Astrocyte (in vitro differentiated cells and primary cell): ENCODE measurements around the gene RBM20. TPM values are rescaled to one million over a fixed set of nuclear protein-coding genes. Genes with fewer than 3 reads are reported as not detected.

Source experiments
- DNase-seq: peaks from one replicate; pipeline ENCODE4 v3.0.0-alpha.2; 2010; ENCODE audit warnings: low read depth
- FAIRE-seq: peaks from 2 replicates; lab custom pipeline; 2011; peaks lifted over from hg19 to GRCh38; lab: Jason Lieb, UNC
- H2AFZ ChIP-seq: 2 replicates; pipeline ENCODE4 v1.6.0; 2012; ENCODE audit warnings: low read depth, low read length, inconsistent platforms
- H3K27ac ChIP-seq: 2 replicates; pipeline ENCODE4 v1.5.1; 2011; ENCODE audit warnings: low read depth, low read length, inconsistent platforms
- H3K27me3 ChIP-seq: 2 replicates; pipeline ENCODE4 v1.6.0; 2011; ENCODE audit warnings: low read length, inconsistent platforms; ENCODE audit not compliant: insufficient read depth
- H3K36me3 ChIP-seq: 2 replicates; pipeline ENCODE4 v1.5.1; 2011; ENCODE audit warnings: low read length, inconsistent platforms; ENCODE audit not compliant: insufficient read depth
- H3K4me1 ChIP-seq: 2 replicates; pipeline ENCODE4 v1.5.1; 2011; ENCODE audit warnings: low read length, inconsistent platforms; ENCODE audit not compliant: insufficient read depth
- H3K4me2 ChIP-seq: 2 replicates; pipeline ENCODE4 v1.6.0; 2012; ENCODE audit warnings: low read length, inconsistent platforms
- H3K4me3 ChIP-seq: 2 replicates; pipeline ENCODE4 v1.5.1; 2011; ENCODE audit warnings: low read depth, mild to moderate bottlenecking, low read length, inconsistent platforms; ENCODE audit not compliant: insufficient read depth
- H3K79me2 ChIP-seq: 2 replicates; pipeline ENCODE4 v1.6.0; 2012; ENCODE audit warnings: mild to moderate bottlenecking, low read length, inconsistent platforms; ENCODE audit not compliant: insufficient read depth
- H3K9ac ChIP-seq: 2 replicates; pipeline ENCODE4 v1.6.0; 2012; ENCODE audit warnings: mild to moderate bottlenecking, low read length, inconsistent platforms
- H3K9me3 ChIP-seq: 2 replicates; pipeline ENCODE4 v1.5.1; 2012; ENCODE audit warnings: low read depth, mild to moderate bottlenecking, low read length, inconsistent platforms; ENCODE audit not compliant: insufficient read depth
- H4K20me1 ChIP-seq: 2 replicates; pipeline ENCODE4 v1.6.0; 2012; ENCODE audit warnings: low read length, inconsistent platforms; ENCODE audit not compliant: insufficient read depth
- H3K27ac Mint-ChIP-seq: one replicate; pipeline ENCODE4 v1.8.0; 2021; ENCODE audit warnings: mild to moderate bottlenecking, mixed read lengths; ENCODE audit not compliant: unreplicated experiment
- H3K27me3 Mint-ChIP-seq: one replicate; pipeline ENCODE4 v1.8.0; 2021; ENCODE audit warnings: low read depth, mixed read lengths; ENCODE audit not compliant: unreplicated experiment
- H3K36me3 Mint-ChIP-seq: one replicate; pipeline ENCODE4 v1.8.0; 2021; ENCODE audit warnings: low read depth, mixed read lengths; ENCODE audit not compliant: unreplicated experiment
- H3K4me1 Mint-ChIP-seq: one replicate; pipeline ENCODE4 v1.8.0; 2021; ENCODE audit warnings: low read depth, mixed read lengths; ENCODE audit not compliant: unreplicated experiment
- H3K4me3 Mint-ChIP-seq: one replicate; pipeline ENCODE4 v1.8.0; 2021; ENCODE audit warnings: mild to moderate bottlenecking, moderate library complexity, mixed read lengths; ENCODE audit not compliant: unreplicated experiment
- H3K9me3 Mint-ChIP-seq: one replicate; pipeline ENCODE4 v1.8.0; 2021; ENCODE audit warnings: mild to moderate bottlenecking, mixed read lengths; ENCODE audit not compliant: unreplicated experiment
- EZH2 ChIP-seq: IDR thresholded peaks from 2 replicates; pipeline ENCODE4 v1.6.1; 2012; ENCODE audit warnings: mild to moderate bottlenecking, low read length, inconsistent platforms; ENCODE audit not compliant: insufficient read depth
- total RNA-seq: library from RNA; stranded (reverse); gene quantifications from 2 replicates; pipeline ENCODE4 v1.2.1, GENCODE V29; 2021
- TF ChIP-seq, protein P1 (sequence below): IDR thresholded peaks from 2 replicates; pipeline ENCODE4 v1.5.1; 2011; ENCODE audit warnings: low read depth, mild to moderate bottlenecking, inconsistent platforms, low read length, moderate library complexity; ENCODE audit not compliant: insufficient read depth

RBM20 gene
- total RNA-seq, 1 donor from 2014 or later: 1.5 TPM

DNA sequence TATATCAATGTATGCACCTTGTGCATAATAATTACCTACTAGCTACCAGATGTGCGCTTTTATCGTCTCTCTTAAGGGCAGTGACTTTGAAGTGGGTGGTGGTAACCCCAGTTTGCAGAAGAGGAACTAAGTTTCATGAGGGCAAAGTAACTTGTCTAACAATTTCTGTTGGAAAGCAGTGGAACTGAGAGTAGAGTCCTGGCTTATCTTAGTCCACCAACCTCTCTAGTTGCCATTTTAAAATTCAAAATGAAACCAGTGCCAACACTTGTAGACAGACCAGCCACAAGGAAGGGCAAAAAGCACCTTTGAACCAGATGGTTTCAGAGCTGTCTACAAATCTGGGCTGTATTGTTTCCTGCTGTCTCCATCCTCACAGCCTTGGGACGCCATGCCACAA lies 32.0 kb upstream of the RBM20 start:
- TF ChIP-seq, protein P1, sequence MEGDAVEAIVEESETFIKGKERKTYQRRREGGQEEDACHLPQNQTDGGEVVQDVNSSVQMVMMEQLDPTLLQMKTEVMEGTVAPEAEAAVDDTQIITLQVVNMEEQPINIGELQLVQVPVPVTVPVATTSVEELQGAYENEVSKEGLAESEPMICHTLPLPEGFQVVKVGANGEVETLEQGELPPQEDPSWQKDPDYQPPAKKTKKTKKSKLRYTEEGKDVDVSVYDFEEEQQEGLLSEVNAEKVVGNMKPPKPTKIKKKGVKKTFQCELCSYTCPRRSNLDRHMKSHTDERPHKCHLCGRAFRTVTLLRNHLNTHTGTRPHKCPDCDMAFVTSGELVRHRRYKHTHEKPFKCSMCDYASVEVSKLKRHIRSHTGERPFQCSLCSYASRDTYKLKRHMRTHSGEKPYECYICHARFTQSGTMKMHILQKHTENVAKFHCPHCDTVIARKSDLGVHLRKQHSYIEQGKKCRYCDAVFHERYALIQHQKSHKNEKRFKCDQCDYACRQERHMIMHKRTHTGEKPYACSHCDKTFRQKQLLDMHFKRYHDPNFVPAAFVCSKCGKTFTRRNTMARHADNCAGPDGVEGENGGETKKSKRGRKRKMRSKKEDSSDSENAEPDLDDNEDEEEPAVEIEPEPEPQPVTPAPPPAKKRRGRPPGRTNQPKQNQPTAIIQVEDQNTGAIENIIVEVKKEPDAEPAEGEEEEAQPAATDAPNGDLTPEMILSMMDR: no peak
- no peak for TF ChIP-seq EZH2
- Histone ChIP-seq H2AFZ (no peak overlapping the region), H3K79me2 (no peaks in the 10 kb centered on the region), H3K36me3 (no peaks in the 10 kb centered on the region), H3K27me3 (peaks cover 5% of the 10 kb centered on the region), H4K20me1 (no peaks in the 10 kb centered on the region), H3K4me1 (no peaks in the 10 kb centered on the region), H3K9me3 (no peaks in the 10 kb centered on the region), H3K9ac (no peak overlapping the region), H3K27ac (no peak overlapping the region), H3K4me3 (no peak overlapping the region), H3K4me2 (no peak overlapping the region)
- no peak for FAIRE-seq
- no peak for DNase-seq
- no peak overlapping the region for H3K4me3 Mint-ChIP-seq
- peaks cover 9% of the 10 kb centered on the region for H3K4me1 Mint-ChIP-seq
- H3K27me3 Mint-ChIP-seq: peaks cover 32% of the 10 kb centered on the region
- H3K36me3 Mint-ChIP-seq: no peaks in the 10 kb centered on the region
- peaks cover 2% of the 10 kb centered on the region for H3K9me3 Mint-ChIP-seq
- H3K27ac Mint-ChIP-seq: no peak overlapping the region

DNA sequence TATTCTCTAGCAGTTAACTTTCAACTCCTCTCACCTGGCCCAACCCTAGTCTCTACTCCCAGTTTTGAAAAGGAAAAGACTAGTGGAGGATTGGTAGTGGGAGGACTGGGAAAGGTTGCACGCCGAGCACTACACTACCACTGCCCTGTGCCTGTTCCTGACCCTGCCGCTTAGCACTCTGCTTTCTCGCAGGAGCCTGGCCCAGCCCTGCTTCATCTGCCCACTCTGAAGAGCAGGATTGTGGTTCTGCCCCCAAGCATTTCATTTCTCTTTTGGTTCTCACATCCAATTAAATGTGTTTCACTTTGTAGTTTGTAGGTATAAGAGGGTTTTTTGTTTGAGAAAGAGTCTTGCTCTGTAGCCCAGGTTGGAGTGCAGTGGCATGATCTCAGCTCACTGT lies 31.5 kb upstream of the RBM20 start:
- H3K9me3 ChIP-seq: no peaks in the 10 kb centered on the region
- DNase-seq: no peak
- H3K9me3 Mint-ChIP-seq: peaks cover 2% of the 10 kb centered on the region
- no peaks in the 10 kb centered on the region for H3K36me3 Mint-ChIP-seq
- no peak overlapping the region for H2AFZ ChIP-seq
- H3K27ac ChIP-seq: no peak overlapping the region
- no peak overlapping the region for H3K4me3 Mint-ChIP-seq
- peaks cover 37% of the 10 kb centered on the region for H3K27me3 Mint-ChIP-seq
- H3K4me1 ChIP-seq: no peaks in the 10 kb centered on the region
- TF ChIP-seq EZH2: no peak
- TF ChIP-seq, protein P1: no peak
- peaks cover 5% of the 10 kb centered on the region for H3K27me3 ChIP-seq
- H3K4me1 Mint-ChIP-seq: peaks cover 9% of the 10 kb centered on the region
- no peaks in the 10 kb centered on the region for H4K20me1 ChIP-seq
- no peak overlapping the region for H3K4me2 ChIP-seq
- H3K79me2 ChIP-seq: no peaks in the 10 kb centered on the region
- H3K36me3 ChIP-seq: no peaks in the 10 kb centered on the region
- FAIRE-seq: no peak
- H3K9ac ChIP-seq: no peak overlapping the region
- no peak overlapping the region for H3K27ac Mint-ChIP-seq
- no peak overlapping the region for H3K4me3 ChIP-seq

DNA sequence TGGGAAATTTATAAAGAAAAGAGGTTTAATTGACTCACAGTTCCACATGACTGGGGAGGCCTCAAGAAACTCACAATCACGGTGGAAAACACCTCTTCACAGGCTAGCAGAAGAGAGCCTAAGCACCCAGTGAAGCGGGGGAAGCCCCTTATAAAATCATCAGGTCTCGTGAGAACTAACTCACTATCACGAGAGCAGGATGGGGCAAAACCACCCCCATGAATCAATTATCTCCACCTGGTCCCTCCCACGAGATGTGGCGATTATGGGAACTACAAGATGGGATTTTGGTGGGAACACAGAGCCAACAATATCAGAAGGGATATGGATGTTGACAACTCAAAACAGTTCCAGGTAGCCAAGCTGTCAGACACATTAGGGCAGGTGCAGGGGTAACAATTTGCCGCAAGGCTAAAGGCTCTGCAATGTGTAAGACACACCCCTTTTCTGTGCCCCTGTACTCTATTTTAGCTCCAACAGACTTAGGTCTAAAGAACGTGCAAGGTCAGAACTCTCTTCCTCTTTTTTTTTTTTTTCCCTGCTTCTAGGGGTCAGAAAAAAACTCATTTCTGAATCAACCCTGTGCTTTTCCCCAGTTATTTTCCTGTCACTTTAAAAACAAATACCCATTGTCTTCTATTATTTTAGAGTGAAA lies 30.7 kb upstream of the RBM20 start:
- Histone ChIP-seq H3K4me1 (no peaks in the 10 kb centered on the region), H4K20me1 (no peaks in the 10 kb centered on the region), H3K4me3 (no peak overlapping the region), H3K27me3 (peaks cover 5% of the 10 kb centered on the region), H3K9me3 (no peaks in the 10 kb centered on the region), H3K79me2 (no peaks in the 10 kb centered on the region), H3K4me2 (no peak overlapping the region), H3K27ac (no peak overlapping the region), H3K9ac (no peak overlapping the region), H3K36me3 (no peaks in the 10 kb centered on the region), H2AFZ (no peak overlapping the region)
- no peak for FAIRE-seq
- Mint-ChIP-seq H3K27me3 (peaks cover 40% of the 10 kb centered on the region), H3K9me3 (peaks cover 2% of the 10 kb centered on the region), H3K4me1 (peaks cover 9% of the 10 kb centered on the region), H3K36me3 (no peaks in the 10 kb centered on the region), H3K4me3 (no peak overlapping the region), H3K27ac (no peak overlapping the region)
- TF ChIP-seq EZH2: no peak
- TF ChIP-seq, protein P1: no peak
- no peak for DNase-seq
